Adipocyte (in vitro differentiated cells): ENCODE measurements around the gene TFB1M.
A peak's percentile ranks its signal among the peaks of the same experiment; 100 is the strongest.

Experiments
- DNase-seq: peaks from one replicate; pipeline ENCODE4 v3.0.0-alpha.2; 2015; ENCODE audit warnings: low read depth
- H3K27me3 ChIP-seq: replicated peaks from 2 replicates; pipeline ENCODE4 v1.7.0; 2013; ENCODE audit warnings: mild to moderate bottlenecking, low read length, moderate library complexity; ENCODE audit not compliant: control insufficient read depth, insufficient read depth
- H3K36me3 ChIP-seq: 2 replicates; pipeline ENCODE4 v1.7.0; 2013; ENCODE audit warnings: low read length, mild to moderate bottlenecking, moderate library complexity; ENCODE audit not compliant: control insufficient read depth, insufficient read depth, severe bottlenecking
- H3K4me1 ChIP-seq: 2 replicates; pipeline ENCODE4 v1.7.0; 2013; ENCODE audit warnings: mild to moderate bottlenecking, low read length, moderate library complexity; ENCODE audit not compliant: control insufficient read depth, insufficient read depth
- H3K4me3 ChIP-seq: 2 replicates; pipeline ENCODE4 v1.7.0; 2013; ENCODE audit warnings: mild to moderate bottlenecking, low read length, moderate library complexity
- H3K9ac ChIP-seq: 2 replicates; pipeline ENCODE4 v1.7.0; 2013; ENCODE audit warnings: mild to moderate bottlenecking, low read length, moderate library complexity
- H3K9me3 ChIP-seq: 2 replicates; pipeline ENCODE4 v1.7.0; 2013; ENCODE audit warnings: mild to moderate bottlenecking, low read length, moderate library complexity; ENCODE audit not compliant: control insufficient read depth

TFB1M gene

DNA sequence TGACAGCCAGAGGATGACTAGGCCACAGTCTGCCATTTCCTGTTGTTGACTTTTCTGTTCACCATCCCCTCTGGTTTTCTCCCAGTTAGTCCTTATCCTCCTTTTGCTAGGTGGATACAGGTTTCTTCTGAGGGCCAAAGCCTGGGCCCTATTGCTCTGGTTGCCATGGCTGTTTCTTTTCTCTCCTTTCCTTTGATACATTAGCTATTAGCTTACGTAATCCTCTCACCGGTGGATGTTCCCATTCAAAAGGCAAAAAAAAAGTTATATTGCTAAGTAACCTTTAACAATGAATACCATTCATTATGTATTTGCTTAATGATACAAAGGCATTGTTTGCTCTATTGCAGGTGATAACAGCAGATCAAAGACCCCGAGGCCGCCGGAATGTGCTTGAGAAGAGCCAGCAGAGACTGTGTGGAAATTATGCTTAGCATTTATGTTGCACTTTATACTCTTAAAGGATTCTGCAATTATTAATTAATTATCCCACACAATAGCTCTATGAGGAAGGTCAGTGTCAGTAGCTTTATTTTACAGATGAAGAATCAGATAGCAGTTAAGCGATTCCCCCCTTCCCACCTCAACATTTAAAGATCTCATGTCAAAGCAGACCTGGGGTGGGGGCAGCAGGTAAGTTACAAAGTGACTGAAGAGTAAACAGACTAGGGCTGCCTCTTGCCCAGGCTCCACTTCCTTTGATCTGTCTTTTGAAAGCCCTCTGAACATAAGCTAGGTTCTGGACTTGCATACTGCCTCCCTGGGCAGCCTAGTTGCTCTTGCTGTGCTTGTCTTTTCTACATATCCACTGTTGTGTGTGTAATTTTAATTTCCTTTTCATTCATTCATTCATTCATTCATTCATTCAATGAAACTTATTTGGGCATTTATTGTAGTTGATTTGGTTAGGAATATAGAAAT is 14.5 kb upstream of the TFB1M start:
- no peak overlapping the region for H3K4me3 ChIP-seq
- no peak overlapping the region for H3K9ac ChIP-seq
- no peaks in the 10 kb centered on the region for H3K36me3 ChIP-seq
- H3K4me1 ChIP-seq = peaks cover 13% of the 10 kb centered on the region
- DNase-seq = no peak
- H3K27me3 ChIP-seq = no peaks in the 10 kb centered on the region
- H3K9me3 ChIP-seq = no peaks in the 10 kb centered on the region

DNA sequence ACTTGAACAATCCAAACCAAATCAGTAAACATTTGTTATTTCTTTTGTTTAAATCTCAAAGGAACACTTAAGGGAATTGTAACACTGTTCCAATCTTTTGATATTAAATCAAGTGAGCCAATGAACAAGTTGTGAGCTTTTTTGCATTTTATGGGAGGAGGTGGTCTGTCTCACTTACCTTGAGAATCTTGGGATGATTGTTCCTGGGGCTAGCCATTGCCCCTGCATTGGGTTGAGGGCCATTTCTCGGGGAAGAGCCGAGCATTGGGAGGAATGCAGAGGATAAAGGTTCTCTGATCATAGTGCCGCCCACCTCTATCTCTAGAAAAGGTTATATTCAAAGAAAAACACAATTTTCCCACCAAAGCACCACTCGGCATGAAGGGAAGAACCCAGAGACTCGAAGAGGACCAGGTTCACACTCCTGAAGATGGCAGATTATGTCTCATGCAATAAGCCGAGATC is 13.8 kb upstream of the TFB1M start:
- no peaks in the 10 kb centered on the region for H3K36me3 ChIP-seq
- no peak overlapping the region for H3K4me3 ChIP-seq
- H3K27me3 ChIP-seq = no peaks in the 10 kb centered on the region
- peak overlapping the region; percentile 31 for H3K9ac ChIP-seq
- no peak for DNase-seq
- H3K9me3 ChIP-seq = no peaks in the 10 kb centered on the region
- H3K4me1 ChIP-seq = peaks cover 13% of the 10 kb centered on the region

GRCh38 chr6:155327326-155328073 is 13.2 kb upstream of the TFB1M start:
- Histone ChIP-seq H3K36me3 (no peaks in the 10 kb centered on the region), H3K27me3 (no peaks in the 10 kb centered on the region), H3K4me3 (no peak overlapping the region), H3K9me3 (no peaks in the 10 kb centered on the region), H3K4me1 (peaks cover 13% of the 10 kb centered on the region), H3K9ac (peak overlapping the region; percentile 31)
- DNase-seq = peak; percentile 88

- H3K9me3 ChIP-seq = no peaks in the 10 kb centered on the region
- peak overlapping the region; percentile 52 for H3K9ac ChIP-seq
- no peak overlapping the region for H3K4me3 ChIP-seq
- peaks cover 13% of the 10 kb centered on the region for H3K4me1 ChIP-seq
- H3K27me3 ChIP-seq = no peaks in the 10 kb centered on the region
- no peak for DNase-seq
- H3K36me3 ChIP-seq = no peaks in the 10 kb centered on the region
Observed at GRCh38 chr6:155325700-155326516, 11.6 kb upstream of the TFB1M start.

DNA sequence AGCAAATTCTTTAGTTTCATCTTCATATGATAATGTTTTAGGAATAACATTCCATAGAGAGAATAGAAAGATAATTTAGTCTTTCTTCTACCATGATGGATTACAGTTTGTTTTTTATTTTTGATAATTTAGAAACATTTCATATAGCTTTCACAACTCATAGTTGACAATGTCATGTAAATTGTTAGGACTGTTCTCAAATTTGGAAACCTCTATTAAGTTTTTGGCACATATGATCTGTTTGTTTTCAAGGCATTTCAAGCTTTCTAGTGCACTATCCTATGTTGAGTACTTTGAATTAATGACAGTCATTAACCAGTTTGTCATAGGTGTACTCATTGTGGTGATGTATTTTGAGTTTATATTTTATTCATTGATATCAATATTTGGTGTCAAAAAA is 10.7 kb upstream of the TFB1M start:
- Histone ChIP-seq H3K9ac (no peak overlapping the region), H3K9me3 (no peaks in the 10 kb centered on the region), H3K36me3 (no peaks in the 10 kb centered on the region), H3K27me3 (no peaks in the 10 kb centered on the region), H3K4me3 (no peak overlapping the region), H3K4me1 (peaks cover 13% of the 10 kb centered on the region)
- no peak for DNase-seq

DNA sequence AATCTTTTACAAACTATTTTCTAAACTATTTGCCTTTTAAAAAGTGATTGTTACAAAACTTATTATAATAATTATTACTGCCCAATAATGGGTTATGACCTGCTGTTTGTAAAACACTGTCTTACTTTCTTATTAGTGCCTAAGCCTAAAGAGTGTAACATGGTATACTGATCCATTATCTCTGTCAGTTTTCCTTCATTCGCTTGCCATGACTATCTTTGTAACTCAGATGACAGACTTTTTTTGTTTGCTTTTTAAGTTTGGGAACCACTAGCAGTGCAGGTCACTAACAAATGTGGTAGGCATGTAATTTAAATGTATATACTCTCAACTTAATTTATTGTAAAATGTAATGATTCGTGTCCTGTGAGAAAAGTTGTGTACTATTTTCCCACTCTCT is 9.9 kb upstream of the TFB1M start:
- Histone ChIP-seq H3K9me3 (no peaks in the 10 kb centered on the region), H3K4me1 (peaks cover 13% of the 10 kb centered on the region), H3K36me3 (no peaks in the 10 kb centered on the region), H3K9ac (no peak overlapping the region), H3K27me3 (no peaks in the 10 kb centered on the region), H3K4me3 (no peak overlapping the region)
- no peak for DNase-seq

DNA sequence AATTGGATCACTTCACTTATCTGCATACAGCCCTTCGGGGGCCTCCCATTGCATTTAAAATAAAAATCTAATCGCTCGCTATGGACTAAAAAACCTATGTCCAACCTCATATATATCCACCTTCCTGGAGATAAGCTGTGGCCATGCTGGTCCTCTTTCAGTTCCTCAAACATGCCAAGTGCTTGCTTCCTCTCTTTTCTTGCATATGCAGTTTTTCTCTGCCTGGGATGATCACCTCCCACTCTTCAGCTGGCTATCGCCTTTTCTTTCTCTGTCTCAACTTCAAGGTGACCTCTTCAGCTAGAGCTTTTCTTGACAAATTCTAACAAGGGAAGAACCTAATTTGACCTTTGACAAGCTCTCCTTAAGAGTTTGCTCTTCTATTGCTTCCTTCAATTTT is 5.6 kb upstream of the TFB1M start:
- no peaks in the 10 kb centered on the region for H3K9me3 ChIP-seq
- no peak overlapping the region for H3K9ac ChIP-seq
- H3K4me1 ChIP-seq = peaks cover 5% of the 10 kb centered on the region
- no peak for DNase-seq
- H3K27me3 ChIP-seq = no peaks in the 10 kb centered on the region
- H3K4me3 ChIP-seq = no peak overlapping the region
- H3K36me3 ChIP-seq = no peaks in the 10 kb centered on the region

DNA sequence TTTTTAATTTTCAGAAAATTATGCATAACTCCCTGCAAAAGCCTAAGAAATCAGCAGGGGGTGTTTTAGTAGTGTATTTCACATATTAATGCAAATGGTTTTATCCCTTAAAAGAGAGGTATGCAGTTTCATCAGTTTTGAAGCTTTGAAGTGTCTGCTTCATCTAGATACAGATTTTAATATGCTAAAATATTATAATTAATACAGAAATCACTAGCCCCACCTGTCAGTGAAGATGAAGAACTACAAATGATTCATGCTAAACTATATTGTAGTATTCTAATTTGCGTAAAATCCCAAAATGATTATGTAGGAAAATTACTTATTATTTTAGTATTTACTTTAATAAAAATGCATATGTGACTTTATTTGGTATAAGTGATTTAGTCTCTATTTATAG is 2.9 kb upstream of the TFB1M start:
- Histone ChIP-seq H3K4me3 (no peak overlapping the region), H3K9ac (no peak overlapping the region), H3K9me3 (no peaks in the 10 kb centered on the region), H3K36me3 (no peaks in the 10 kb centered on the region), H3K4me1 (peaks cover 9% of the 10 kb centered on the region), H3K27me3 (no peaks in the 10 kb centered on the region)
- peak; percentile 70 for DNase-seq

- no peaks in the 10 kb centered on the region for H3K36me3 ChIP-seq
- no peak overlapping the region for H3K4me3 ChIP-seq
- H3K27me3 ChIP-seq = no peaks in the 10 kb centered on the region
- H3K9me3 ChIP-seq = no peaks in the 10 kb centered on the region
- peaks cover 9% of the 10 kb centered on the region for H3K4me1 ChIP-seq
- DNase-seq = no peak
- H3K9ac ChIP-seq = no peak overlapping the region
Observed at GRCh38 chr6:155316419-155316818, 2.1 kb upstream of the TFB1M start.

GRCh38 chr6:155315516-155315871 is 1.2 kb upstream of the TFB1M start:
- Histone ChIP-seq H3K9me3 (no peaks in the 10 kb centered on the region), H3K27me3 (no peaks in the 10 kb centered on the region), H3K4me3 (peak overlapping the region; percentile 88), H3K4me1 (peaks cover 9% of the 10 kb centered on the region), H3K36me3 (no peaks in the 10 kb centered on the region), H3K9ac (peak overlapping the region; percentile 87)
- DNase-seq = peak; percentile 29
